ENCODE data around the gene FBXL12.

DNA sequence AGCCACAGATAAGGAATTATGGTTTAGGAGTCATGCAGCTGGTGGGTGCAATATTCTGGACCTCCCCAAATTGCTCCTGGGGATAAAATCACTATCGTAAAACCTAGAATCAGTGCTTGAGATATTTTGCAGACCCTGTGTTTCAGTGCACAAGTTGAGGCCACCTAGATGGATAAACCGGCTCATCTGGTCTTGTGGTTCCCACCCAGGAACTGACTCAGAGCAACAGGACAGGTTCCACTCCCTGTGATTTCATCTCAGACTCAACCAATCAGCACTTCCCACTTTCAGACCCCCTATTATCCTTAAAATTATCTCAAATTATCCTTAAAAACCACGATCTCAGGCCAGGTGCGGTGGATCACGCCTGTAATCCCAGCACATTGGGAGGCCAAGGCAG is 21.0 kb downstream of the FBXL12 start:
- TF ChIP-seq POLR2A (IDR thresholded peaks at IDR 0.05), result no peak
- TF ChIP-seq, protein P1, sequence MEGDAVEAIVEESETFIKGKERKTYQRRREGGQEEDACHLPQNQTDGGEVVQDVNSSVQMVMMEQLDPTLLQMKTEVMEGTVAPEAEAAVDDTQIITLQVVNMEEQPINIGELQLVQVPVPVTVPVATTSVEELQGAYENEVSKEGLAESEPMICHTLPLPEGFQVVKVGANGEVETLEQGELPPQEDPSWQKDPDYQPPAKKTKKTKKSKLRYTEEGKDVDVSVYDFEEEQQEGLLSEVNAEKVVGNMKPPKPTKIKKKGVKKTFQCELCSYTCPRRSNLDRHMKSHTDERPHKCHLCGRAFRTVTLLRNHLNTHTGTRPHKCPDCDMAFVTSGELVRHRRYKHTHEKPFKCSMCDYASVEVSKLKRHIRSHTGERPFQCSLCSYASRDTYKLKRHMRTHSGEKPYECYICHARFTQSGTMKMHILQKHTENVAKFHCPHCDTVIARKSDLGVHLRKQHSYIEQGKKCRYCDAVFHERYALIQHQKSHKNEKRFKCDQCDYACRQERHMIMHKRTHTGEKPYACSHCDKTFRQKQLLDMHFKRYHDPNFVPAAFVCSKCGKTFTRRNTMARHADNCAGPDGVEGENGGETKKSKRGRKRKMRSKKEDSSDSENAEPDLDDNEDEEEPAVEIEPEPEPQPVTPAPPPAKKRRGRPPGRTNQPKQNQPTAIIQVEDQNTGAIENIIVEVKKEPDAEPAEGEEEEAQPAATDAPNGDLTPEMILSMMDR (IDR thresholded peaks at IDR 0.05), result no peak

Data from upper lobe of left lung (tissue), 4 donors.